Fibroblast of the aortic adventitia (primary cell): ENCODE measurements around the gene ZCCHC7. TPM values are rescaled to one million over a fixed set of nuclear protein-coding genes. Genes with fewer than 3 reads are reported as not detected.

Experiments
- DNase-seq: peaks from one replicate; pipeline ENCODE4 v3.0.0-alpha.2; 2010; ENCODE audit warnings: low read depth
- H3K4me3 ChIP-seq: 2 replicates; pipeline ENCODE4 v1.5.1; 2011; ENCODE audit warnings: low read depth, mild to moderate bottlenecking, control low read depth, low read length, moderate library complexity
- CTCF ChIP-seq: IDR thresholded peaks from 2 replicates; pipeline ENCODE4 v1.5.1; 2011; ENCODE audit warnings: mild to moderate bottlenecking, low read length, control low read depth, inconsistent platforms; ENCODE audit not compliant: insufficient read depth
- total RNA-seq: library from RNA; depleted of rRNA; stranded (reverse); fragments of >200 nt; gene quantifications from 2 replicates; pipeline ENCODE4 v1.2.3, GENCODE V29; 2012; ENCODE audit warnings: low replicate concordance

ZCCHC7 gene
- total RNA-seq, 1 donor: 31.8 TPM

GRCh38 chr9:37332578-37332977, 212.2 kb downstream of the ZCCHC7 start:
- H3K4me3 ChIP-seq: no peak overlapping the region
- TF ChIP-seq CTCF: no peak
- DNase-seq: no peak

DNA sequence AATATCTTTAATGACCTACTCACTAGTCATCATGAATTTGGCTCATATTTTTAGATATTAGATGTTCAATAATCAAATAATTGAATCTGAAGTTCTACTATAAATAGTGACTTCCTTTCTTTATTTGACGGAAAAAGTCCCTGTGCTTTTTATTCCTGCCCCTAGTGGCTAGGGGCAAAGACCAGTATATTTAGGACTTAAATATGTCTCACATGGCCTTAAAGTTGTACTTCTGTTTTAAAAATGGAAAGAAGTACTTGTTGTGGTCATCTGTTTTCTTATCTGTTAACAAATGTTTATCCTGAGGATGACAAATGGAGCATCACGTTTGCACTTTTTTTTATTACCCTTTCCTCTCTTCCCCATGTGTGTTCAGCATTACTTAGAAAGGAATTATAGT, 212.9 kb downstream of the ZCCHC7 start:
- TF ChIP-seq CTCF: no peak
- DNase-seq: no peak
- no peak overlapping the region for H3K4me3 ChIP-seq

GRCh38 chr9:37335238-37335637, 214.9 kb downstream of the ZCCHC7 start:
- no peak for TF ChIP-seq CTCF
- H3K4me3 ChIP-seq: no peak overlapping the region
- DNase-seq: no peak

DNA sequence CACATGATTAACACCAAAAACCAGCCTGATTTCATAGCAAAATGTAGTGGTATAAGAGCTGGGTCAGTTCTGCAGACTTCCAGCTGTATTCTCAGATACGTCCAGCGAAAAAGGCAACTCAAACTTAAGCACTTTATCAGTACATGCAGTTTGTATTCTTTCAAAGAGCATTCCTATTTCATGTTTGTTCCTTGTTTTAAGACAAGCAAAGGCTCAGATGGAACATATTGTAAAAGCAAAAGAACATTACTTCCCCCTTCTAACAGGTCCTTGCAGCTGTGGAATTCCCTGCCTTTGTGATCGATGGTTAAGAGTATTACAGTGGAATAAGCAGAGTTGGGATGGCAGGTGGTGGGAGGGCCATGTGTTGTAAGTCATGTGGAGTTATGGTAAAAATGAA, 215.8 kb downstream of the ZCCHC7 start:
- no peak for DNase-seq
- H3K4me3 ChIP-seq: no peak overlapping the region
- no peak for TF ChIP-seq CTCF

DNA sequence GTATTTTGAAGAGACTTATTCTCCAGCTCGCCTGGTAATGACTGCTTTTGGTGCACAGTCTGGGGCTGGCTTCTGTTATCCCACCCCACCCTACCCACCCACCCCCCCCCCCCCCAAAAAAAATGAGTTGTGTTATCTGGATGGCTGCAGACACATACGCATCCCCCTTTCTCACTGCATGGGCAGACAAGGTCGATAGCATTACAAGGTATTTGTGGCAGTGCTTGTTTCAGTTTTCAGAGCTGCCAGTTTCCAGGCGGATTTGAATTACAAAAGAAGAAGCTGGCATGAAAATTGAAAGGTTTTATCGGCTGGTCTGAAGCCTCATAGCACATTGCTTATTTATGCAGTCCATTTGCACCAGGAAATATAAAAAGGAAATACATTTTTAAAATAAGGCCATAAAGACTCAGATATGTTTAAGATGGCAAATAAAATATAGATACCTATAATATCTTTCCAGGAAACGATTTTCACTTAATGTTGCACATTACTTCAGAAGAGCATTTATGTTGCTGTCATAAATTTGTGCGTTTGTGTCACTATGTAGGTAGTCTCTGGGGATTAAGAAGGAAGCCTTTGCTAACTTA, 217.0 kb downstream of the ZCCHC7 start:
- DNase-seq: no peak
- H3K4me3 ChIP-seq: no peak overlapping the region
- no peak for TF ChIP-seq CTCF

DNA sequence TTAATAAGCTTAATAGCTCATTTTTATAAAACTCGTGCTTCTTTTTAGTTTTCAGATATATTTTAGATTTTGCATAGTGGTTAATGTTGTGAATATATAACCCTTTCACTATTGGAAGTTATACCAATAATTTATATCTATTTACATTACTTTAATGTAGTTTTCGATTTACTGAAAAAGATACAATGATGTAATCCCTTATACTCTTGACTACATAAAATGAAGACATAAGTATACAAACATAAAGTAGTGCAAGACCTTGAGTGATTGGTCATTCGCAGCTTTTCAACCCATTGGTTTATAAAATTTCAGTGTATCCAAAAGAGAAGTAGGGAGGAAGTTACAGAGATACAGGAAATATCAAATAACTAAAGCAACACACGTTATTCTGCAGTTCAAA, 217.8 kb downstream of the ZCCHC7 start:
- no peak for TF ChIP-seq CTCF
- no peak overlapping the region for H3K4me3 ChIP-seq
- no peak for DNase-seq

DNA sequence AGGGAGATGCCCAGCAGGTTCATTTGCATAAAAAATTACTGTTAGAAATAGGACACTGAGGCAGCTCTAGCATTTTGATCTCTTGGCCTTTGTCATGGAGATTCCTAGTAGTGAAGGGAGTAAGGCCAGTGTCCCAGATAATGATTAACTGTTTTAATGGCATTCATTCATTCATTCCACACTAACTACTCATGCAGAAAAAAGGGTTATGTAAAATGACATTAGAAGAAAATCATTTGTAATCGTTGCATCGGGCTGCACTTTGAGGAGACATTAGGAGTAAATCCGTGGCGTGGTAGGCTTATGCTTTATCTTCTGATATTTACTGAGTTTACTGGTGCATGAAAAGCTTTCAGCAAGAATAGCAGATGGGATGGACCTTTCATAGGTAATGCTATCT, 219.5 kb downstream of the ZCCHC7 start:
- TF ChIP-seq CTCF: no peak
- no peak overlapping the region for H3K4me3 ChIP-seq
- DNase-seq: no peak
